HepG2 (cell line): ENCODE results near the gene ZNF454. TPM values are rescaled to one million over a fixed set of nuclear protein-coding genes. Genes with fewer than 3 reads are reported as not detected.

ENCODE experiments used
- DR1 ChIP-seq: sonication (generic); formaldehyde crosslinking; IDR thresholded peaks from 2 replicates; pipeline ENCODE4 v1.8.0; 2021; ENCODE audit warnings: mild to moderate bottlenecking, missing genetic modification reagents, inconsistent platforms
- EZH2 ChIP-seq: conservative IDR thresholded peaks from 2 replicates; pipeline ENCODE4 v1.6.1; 2012; ENCODE audit warnings: mild to moderate bottlenecking, low read depth, low read length, moderate library complexity
- GLI4 ChIP-seq: sonication (generic); formaldehyde crosslinking; IDR thresholded peaks from 2 replicates; pipeline ENCODE4 v1.5.1; 2020; ENCODE audit warnings: missing genetic modification reagents, mild to moderate bottlenecking, moderate library complexity, borderline replicate concordance
- GTF3A ChIP-seq: sonication (generic); formaldehyde crosslinking; conservative IDR thresholded peaks from 2 replicates; pipeline ENCODE4 v1.4.0; 2020; ENCODE audit warnings: mild to moderate bottlenecking, missing genetic modification reagents
- KLF13 ChIP-seq: sonication (generic); formaldehyde crosslinking; IDR thresholded peaks from 2 replicates; pipeline ENCODE4 v1.4.0; 2020; ENCODE audit warnings: mild to moderate bottlenecking, missing genetic modification reagents
- MTF1 ChIP-seq: sonication (generic); formaldehyde crosslinking; IDR thresholded peaks from 2 replicates; pipeline ENCODE4 v1.5.0; 2020; ENCODE audit warnings: missing genetic modification reagents
- REL ChIP-seq: sonication (generic); formaldehyde crosslinking; conservative IDR thresholded peaks from 2 replicates; pipeline ENCODE4 v1.8.0; 2022; ENCODE audit warnings: mild to moderate bottlenecking, missing genetic modification reagents, moderate library complexity
- SSRP1 ChIP-seq: IDR thresholded peaks from 2 replicates; pipeline ENCODE4 v1.6.1; 2016; ENCODE audit warnings: control low read depth
- THAP11 ChIP-seq: IDR thresholded peaks from 2 replicates; pipeline ENCODE4 v1.6.1; 2016; ENCODE audit warnings: missing biosample characterization, missing genetic modification reagents
- ZMAT3 ChIP-seq: sonication (generic); formaldehyde crosslinking; conservative IDR thresholded peaks from 2 replicates; pipeline ENCODE4 v1.7.0; 2021; ENCODE audit warnings: missing genetic modification reagents
- ZNF205 ChIP-seq: IDR thresholded peaks from 2 replicates; pipeline ENCODE4 v1.6.1; 2018; ENCODE audit warnings: missing biosample characterization, missing genetic modification reagents
- ZNF367 ChIP-seq: sonication (generic); formaldehyde crosslinking; IDR thresholded peaks from 2 replicates; pipeline ENCODE4 v1.4.0; 2020; ENCODE audit warnings: missing genetic modification reagents, borderline replicate concordance
- ZNF441 ChIP-seq: sonication (generic); formaldehyde crosslinking; IDR thresholded peaks from 2 replicates; pipeline ENCODE4 v1.7.0; 2021; ENCODE audit warnings: missing genetic modification reagents, borderline replicate concordance
- ZNF446 ChIP-seq: sonication (generic); formaldehyde crosslinking; IDR thresholded peaks from 2 replicates; pipeline ENCODE4 v1.5.0; 2020; ENCODE audit warnings: mild to moderate bottlenecking, missing genetic modification reagents
- ZNF616 ChIP-seq: sonication (generic); formaldehyde crosslinking; IDR thresholded peaks from 2 replicates; pipeline ENCODE4 v1.5.0; 2020; ENCODE audit warnings: low read depth, mild to moderate bottlenecking, missing genetic modification reagents
- ZNF766 ChIP-seq: sonication (generic); formaldehyde crosslinking; IDR thresholded peaks from 2 replicates; pipeline ENCODE4 v1.5.0; 2020; ENCODE audit warnings: missing genetic modification reagents, borderline replicate concordance
- ZNF792 ChIP-seq: IDR thresholded peaks from 2 replicates; pipeline ENCODE4 v1.6.1; 2016
- polyA plus RNA-seq, 8 experiments: library from polyadenylated mRNA; depleted of rRNA in 3 of 8; stranded (reverse) in 7 of 8; unstranded in 1 of 8; fragments of >200 nt; fragmentation: Illumina TruSeq in 4 of 8; extraction: Trizol in 4 of 8; gene quantifications; 2 replicates each; pipeline versions ENCODE4 v1.2.1 to v1.2.3, GENCODE V29; 2011 to 2016; ENCODE audit warnings: low read depth in 4 of 8, missing spikeins in 1 of 8, mixed read lengths in 1 of 8; ENCODE audit not compliant: insufficient read depth in 1 of 8
- total RNA-seq, 5 experiments: library from RNA; depleted of rRNA; stranded (reverse); fragments of >200 nt; fragmentation: Illumina TruSeq; extraction: Trizol; gene quantifications; 2 replicates each; pipeline ENCODE4 v1.2.3, GENCODE V29; 2016; ENCODE audit warnings: low read depth in 1 of 5
- TF ChIP-seq, protein P1 (sequence below): sonication (generic); formaldehyde crosslinking; IDR thresholded peaks from 2 replicates; pipeline ENCODE4 v1.4.0; 2020; ENCODE audit warnings: mild to moderate bottlenecking, missing genetic modification reagents
- TF ChIP-seq, protein P2 (sequence below), 2 experiments: IDR thresholded peaks; 2 replicates each; pipeline ENCODE4 v1.6.1; 2011 to 2012; ENCODE audit warnings: low read length in 2 of 2, borderline replicate concordance in 1 of 2, low read depth in 1 of 2, mild to moderate bottlenecking in 1 of 2, moderate library complexity in 1 of 2

Gene ZNF454
- total and polyA plus RNA-seq, 2 of the 13 experiments (the other 11 are each of a cell fraction or from before 2014, with no cell fraction given), result 0.16 TPM; not detected in 1

- TF ChIP-seq, protein P1, sequence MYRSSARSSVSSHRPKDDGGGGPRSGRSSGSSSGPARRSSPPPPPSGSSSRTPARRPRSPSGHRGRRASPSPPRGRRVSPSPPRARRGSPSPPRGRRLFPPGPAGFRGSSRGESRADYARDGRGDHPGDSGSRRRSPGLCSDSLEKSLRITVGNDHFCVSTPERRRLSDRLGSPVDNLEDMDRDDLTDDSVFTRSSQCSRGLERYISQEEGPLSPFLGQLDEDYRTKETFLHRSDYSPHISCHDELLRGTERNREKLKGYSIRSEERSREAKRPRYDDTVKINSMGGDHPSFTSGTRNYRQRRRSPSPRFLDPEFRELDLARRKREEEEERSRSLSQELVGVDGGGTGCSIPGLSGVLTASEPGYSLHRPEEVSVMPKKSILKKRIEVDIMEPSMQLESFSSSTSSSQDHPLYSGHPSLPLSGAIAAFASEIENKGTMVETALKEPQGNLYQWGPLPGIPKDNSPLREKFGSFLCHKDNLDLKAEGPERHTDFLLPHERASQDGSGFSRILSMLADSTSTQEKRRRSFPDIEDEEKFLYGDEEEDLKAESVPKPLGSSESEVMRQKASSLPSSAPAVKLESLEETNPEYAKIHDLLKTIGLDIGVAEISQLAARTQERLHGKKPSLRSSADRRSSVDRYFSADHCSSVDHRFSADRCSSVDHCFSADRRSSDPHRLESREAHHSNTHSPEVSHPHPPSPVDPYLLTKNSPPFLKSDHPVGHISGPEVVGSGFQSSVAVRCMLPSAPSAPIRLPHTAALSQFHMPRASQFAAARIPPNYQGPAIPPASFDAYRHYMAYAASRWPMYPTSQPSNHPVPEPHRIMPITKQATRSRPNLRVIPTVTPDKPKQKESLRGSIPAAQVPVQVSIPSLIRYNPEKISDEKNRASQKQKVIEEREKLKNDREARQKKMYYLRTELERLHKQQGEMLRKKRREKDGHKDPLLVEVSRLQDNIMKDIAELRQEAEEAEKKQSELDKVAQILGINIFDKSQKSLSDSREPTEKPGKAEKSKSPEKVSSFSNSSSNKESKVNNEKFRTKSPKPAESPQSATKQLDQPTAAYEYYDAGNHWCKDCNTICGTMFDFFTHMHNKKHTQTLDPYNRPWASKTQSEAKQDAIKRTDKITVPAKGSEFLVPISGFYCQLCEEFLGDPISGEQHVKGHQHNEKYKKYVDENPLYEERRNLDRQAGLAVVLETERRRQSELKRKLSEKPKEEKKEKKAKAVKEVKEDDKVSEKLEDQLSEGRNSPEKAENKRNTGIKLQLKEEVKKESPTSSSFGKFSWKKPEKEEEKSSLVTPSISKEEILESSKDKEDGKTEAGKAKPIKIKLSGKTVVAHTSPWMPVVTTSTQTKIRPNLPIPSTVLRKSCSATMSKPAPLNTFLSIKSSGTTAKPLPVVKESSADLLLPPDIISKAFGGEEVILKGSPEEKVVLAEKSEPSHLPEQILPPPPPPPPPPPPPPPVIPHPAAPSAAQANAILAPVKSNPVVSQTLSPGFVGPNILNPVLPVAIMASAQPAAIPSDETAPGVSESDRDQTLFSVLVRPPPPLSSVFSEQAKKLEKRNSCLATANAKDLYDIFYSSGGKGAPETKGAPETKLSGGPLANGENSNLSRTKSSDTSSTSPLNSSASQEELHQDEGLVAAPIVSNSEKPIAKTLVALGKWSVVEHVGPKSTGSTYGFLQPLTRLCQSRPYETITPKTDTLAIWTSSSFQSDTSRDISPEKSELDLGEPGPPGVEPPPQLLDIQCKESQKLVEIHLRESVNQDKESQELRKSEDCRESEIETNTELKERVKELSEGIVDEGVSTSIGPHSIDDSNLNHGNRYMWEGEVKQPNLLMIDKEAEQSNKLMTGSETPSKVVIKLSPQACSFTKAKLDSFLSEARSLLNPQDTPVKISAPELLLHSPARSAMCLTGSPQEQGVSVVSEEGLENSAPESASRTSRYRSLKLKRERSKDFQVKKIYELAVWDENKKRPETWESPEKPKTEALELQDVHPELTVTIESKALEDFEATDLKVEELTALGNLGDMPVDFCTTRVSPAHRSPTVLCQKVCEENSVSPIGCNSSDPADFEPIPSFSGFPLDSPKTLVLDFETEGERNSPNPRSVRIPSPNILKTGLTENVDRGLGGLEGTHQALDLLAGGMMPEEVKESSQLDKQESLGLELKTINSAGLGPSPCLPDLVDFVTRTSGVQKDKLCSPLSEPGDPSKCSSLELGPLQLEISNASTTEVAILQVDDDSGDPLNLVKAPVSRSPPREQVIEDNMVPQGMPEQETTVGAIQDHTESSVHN, result no peak
- TF ChIP-seq ZNF367 (0 out of 2 replicates have a peak, but pooled peaks have one; percentile 28), SSRP1 (no peak), ZMAT3 (no peak), ZNF616 (CRISPR knock-in tag) (no peak), ZNF792 (CRISPR knock-in tag) (no peak), DR1 (CRISPR knock-in tag) (peak; percentile 70; the same call in 1 of the 2 replicates), ZNF205 (CRISPR knock-in tag) (no peak), GLI4 (no peak), GTF3A (CRISPR knock-in tag) (no peak), KLF13 (CRISPR knock-in tag) (no peak), MTF1 (CRISPR knock-in tag) (no peak), ZNF766 (CRISPR knock-in tag) (no peak), REL (CRISPR knock-in tag) (no peak), EZH2 (no peak), ZNF441 (CRISPR knock-in tag) (no peak), THAP11 (CRISPR knock-in tag) (peak; percentile 98), ZNF446 (CRISPR knock-in tag) (no peak)
- TF ChIP-seq, protein P2, sequence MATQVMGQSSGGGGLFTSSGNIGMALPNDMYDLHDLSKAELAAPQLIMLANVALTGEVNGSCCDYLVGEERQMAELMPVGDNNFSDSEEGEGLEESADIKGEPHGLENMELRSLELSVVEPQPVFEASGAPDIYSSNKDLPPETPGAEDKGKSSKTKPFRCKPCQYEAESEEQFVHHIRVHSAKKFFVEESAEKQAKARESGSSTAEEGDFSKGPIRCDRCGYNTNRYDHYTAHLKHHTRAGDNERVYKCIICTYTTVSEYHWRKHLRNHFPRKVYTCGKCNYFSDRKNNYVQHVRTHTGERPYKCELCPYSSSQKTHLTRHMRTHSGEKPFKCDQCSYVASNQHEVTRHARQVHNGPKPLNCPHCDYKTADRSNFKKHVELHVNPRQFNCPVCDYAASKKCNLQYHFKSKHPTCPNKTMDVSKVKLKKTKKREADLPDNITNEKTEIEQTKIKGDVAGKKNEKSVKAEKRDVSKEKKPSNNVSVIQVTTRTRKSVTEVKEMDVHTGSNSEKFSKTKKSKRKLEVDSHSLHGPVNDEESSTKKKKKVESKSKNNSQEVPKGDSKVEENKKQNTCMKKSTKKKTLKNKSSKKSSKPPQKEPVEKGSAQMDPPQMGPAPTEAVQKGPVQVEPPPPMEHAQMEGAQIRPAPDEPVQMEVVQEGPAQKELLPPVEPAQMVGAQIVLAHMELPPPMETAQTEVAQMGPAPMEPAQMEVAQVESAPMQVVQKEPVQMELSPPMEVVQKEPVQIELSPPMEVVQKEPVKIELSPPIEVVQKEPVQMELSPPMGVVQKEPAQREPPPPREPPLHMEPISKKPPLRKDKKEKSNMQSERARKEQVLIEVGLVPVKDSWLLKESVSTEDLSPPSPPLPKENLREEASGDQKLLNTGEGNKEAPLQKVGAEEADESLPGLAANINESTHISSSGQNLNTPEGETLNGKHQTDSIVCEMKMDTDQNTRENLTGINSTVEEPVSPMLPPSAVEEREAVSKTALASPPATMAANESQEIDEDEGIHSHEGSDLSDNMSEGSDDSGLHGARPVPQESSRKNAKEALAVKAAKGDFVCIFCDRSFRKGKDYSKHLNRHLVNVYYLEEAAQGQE (IDR thresholded peaks at IDR 0.05; ENCODE audit: borderline replicate concordance in 1 of 2, low read depth in 1 of 2, low read length in 2 of 2), result no peak
These were observed 45.1 kb upstream of the ZNF454 start, which contains the start of gene ZFP2 (continued) for GRCh38 chr5:178895615-178896571.
